Spleen (tissue), 11 donors: Measurements from ENCODE around the gene MINAR1. TPM values are rescaled to one million over a fixed set of nuclear protein-coding genes. Genes with fewer than 3 reads are reported as not detected.

Experiments
- DNase-seq: peaks from one replicate; pipeline ENCODE4 v3.0.0-alpha.2; 2020
- H3K27ac ChIP-seq, 8 donors: fragments of 200-600 bp; sonication (generic) in 7 of 8; 1 replicate in 4 of 8; 2 replicates in 4 of 8; pipeline versions ENCODE4 v1.5.0 to v1.8.0; 2016 to 2021; ENCODE audit warnings: inconsistent platforms in 4 of 8, mild to moderate bottlenecking in 4 of 8, moderate library complexity in 1 of 8
- H3K27me3 ChIP-seq, 7 donors: fragments of 200-600 bp; sonication (generic) in 6 of 7; replicated peaks in 1 of 7; 1 replicate in 4 of 7; 2 replicates in 3 of 7; pipeline versions ENCODE4 v1.5.0 to v1.8.0; 2016 to 2021; ENCODE audit warnings: inconsistent platforms in 3 of 7, mild to moderate bottlenecking in 1 of 7
- H3K36me3 ChIP-seq, 6 donors: fragments of 200-600 bp; sonication (generic) in 5 of 6; 1 replicate in 4 of 6; 2 replicates in 2 of 6; pipeline versions ENCODE4 v1.5.0 to v1.8.0; 2016 to 2021; ENCODE audit warnings: inconsistent platforms in 2 of 6
- H3K4me1 ChIP-seq, 6 donors: fragments of 200-600 bp; sonication (generic) in 5 of 6; 1 replicate in 3 of 6; 2 replicates in 3 of 6; pipeline versions ENCODE4 v1.5.0 to v1.8.0; 2016 to 2021; ENCODE audit warnings: inconsistent platforms in 3 of 6
- H3K4me3 ChIP-seq, 8 donors: fragments of 200-600 bp; sonication (generic) in 7 of 8; 1 replicate in 4 of 8; 2 replicates in 4 of 8; pipeline versions ENCODE4 v1.5.0 to v1.8.0; 2016 to 2021; ENCODE audit warnings: inconsistent platforms in 4 of 8, mild to moderate bottlenecking in 4 of 8, moderate library complexity in 2 of 8
- H3K9me3 ChIP-seq, 8 donors: fragments of 200-600 bp; sonication (generic) in 7 of 8; 1 replicate in 4 of 8; 2 replicates in 4 of 8; pipeline versions ENCODE4 v1.5.0 to v1.8.0; 2016 to 2021; ENCODE audit warnings: inconsistent platforms in 4 of 8
- POLR2A ChIP-seq, 3 donors: fragments of 450-650 bp; IDR thresholded peaks; one replicate each; pipeline ENCODE4 v1.5.1; 2017; ENCODE audit warnings: antibody characterized with exemption in 3 of 3, mild to moderate bottlenecking in 1 of 3
- POLR2AphosphoS5 ChIP-seq, 3 donors: sonication (generic); formaldehyde crosslinking; IDR thresholded peaks; one replicate each; pipeline ENCODE4 v1.5.1; 2017; ENCODE audit warnings: antibody characterized with exemption in 3 of 3
- WGBS, 5 donors: extraction: QIAGEN DNeasy Blood & Tissue Kit in 3 of 5; methylation state at CpG; one replicate each; pipeline versions ENCODE4 v1.1.5 to v1.1.7; 2013 to 2018; 5-methylcytosine and 5-hydroxymethylcytosine counted together
- intact Hi-C: fragments of 100-400 bp; cut with DNase I; formaldehyde crosslinking; loops from one replicate; pipeline ENCODE4 v1.15.0; 2023; ENCODE audit warnings: low total_unique reads
- polyA plus RNA-seq, 3 donors: library from polyadenylated mRNA; stranded (reverse); fragments of 200-250 nt; gene quantifications; one replicate each; pipeline ENCODE4 v1.2.1, GENCODE V29; 2013
- total RNA-seq, 7 donors: library from RNA; depleted of rRNA in 3 of 7; stranded (reverse); fragments of >200 nt in 3 of 7; fragmentation: NEBNext Ultra II Directional in 4 of 7; extraction: Animal tissue kit (Norgen Biotek cat#: 25700) in 4 of 7; gene quantifications; one replicate each; pipeline versions ENCODE4 v1.1.0 to v1.2.1, GENCODE V29; 2016 to 2021
- TF ChIP-seq, protein P1 (sequence below), 11 experiments: fragments of 200-600 bp in 7 of 11; fragments of 450-650 bp in 4 of 11; sonication (generic) in 4 of 11; IDR thresholded peaks in 8 of 11; conservative IDR thresholded peaks in 3 of 11; 1 replicate in 7 of 11; 2 replicates in 4 of 11; pipeline versions ENCODE4 v1.4.0 to v1.8.0; 2016 to 2021; ENCODE audit warnings: antibody characterized with exemption in 11 of 11, inconsistent platforms in 4 of 11, mild to moderate bottlenecking in 1 of 11
- donor health status: healthy with polysubstance abuse.
- donor health status: DM: no; HTN: no; CAD: no; lungs with moderate emphysema.
- donor health status: DM: no; HTN: no; CAD: no.
- donor health status: Bipolar disorder and iron deficiency.
- donor health status: healthy.
- donor health status: DM: no; HTN: no; CAD: no.
- donor health status: DM: yes; HTN: yes; CAD: no.

Gene MINAR1
- total and polyA plus RNA-seq, 10 donors = 0.15 to 1.6 (median 0.73) TPM

DNA sequence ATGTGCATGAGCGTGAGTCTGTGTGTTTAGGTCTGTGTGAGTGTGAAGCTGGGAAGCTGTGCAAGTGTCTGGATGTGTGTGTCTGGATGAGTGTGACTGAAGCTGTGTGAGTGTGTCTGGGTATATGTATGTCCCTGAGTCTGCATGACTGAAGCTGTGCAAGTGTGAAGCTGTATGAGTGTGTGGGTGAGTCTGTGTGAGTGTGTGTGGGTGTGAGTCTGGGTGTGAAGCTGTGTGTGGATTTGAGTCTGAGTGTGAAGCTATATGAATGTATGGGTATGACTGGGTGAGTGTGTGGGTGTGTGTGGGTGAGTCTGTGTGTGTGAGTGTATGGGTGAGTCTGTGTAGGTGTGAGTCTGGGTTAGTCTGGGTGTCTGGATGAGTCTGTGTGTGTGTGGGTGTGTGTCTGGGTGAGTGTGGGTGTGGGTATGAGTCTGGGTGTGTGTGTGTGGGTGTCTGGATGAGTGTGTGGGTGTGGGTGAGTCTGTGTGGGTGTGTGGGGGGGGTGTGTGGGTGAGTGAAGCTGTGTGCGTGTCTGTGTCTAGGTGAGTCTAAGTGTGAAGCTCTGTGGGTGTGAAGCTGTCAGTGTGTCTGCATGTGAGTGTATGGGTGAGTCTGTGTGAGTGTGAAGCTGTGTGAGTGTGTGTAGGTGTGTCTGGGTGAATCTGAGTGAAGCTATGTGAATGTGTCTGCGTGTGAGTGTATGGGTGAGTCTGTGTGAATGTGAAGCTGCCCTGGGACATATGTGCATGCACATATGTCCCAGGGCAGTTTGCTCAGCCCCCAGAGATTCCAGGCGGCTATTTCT lies 20.3 kb downstream of the MINAR1 start:
- TF ChIP-seq POLR2AphosphoS5 (IDR thresholded peaks at IDR 0.05) = no peak
- Histone ChIP-seq H3K27me3 (peaks cover 0 to 31% (median 0%) of the 10 kb centered on the region in 7 donors), H3K4me3 (no peak overlapping the region), H3K9me3 (peaks cover 0 to 4% (median 2%) of the 10 kb centered on the region in 8 donors), H3K27ac (no peak overlapping the region), H3K36me3 (no peaks in the 10 kb centered on the region), H3K4me1 (no peaks in the 10 kb centered on the region)
- intact Hi-C loops = no loop called here
- WGBS, 5 donors = 80 to 91% (median 87%) methylated on average over 4 of the region's 4 CpGs
- no peak for DNase-seq

DNA sequence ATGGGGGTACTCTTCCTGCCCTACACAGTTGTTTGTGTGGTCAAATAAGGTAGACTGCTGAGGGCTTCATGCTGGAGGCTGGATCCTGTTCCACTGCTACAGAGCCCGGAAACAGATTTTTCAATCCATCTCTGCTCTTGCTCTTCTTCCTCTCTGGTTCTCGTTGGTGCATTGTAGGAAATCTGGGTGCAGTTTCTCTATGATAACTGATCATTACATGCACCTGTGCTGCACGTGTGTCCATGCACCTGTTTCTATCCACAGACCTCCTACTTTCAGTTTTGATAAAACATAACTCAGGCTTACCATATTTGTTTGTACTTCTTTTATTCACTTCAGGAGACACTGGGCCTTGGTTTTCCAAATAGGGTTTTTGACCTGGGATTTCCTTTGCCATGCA lies 21.3 kb downstream of the MINAR1 start:
- Histone ChIP-seq H3K36me3 (no peaks in the 10 kb centered on the region), H3K9me3 (no peaks in the 10 kb centered on the region), H3K4me1 (no peaks in the 10 kb centered on the region), H3K4me3 (no peak overlapping the region), H3K27ac (no peak overlapping the region), H3K27me3 (peaks cover 0 to 31% (median 0%) of the 10 kb centered on the region in 7 donors)
- TF ChIP-seq POLR2A (IDR thresholded peaks at IDR 0.05) (no peak), POLR2AphosphoS5 (IDR thresholded peaks at IDR 0.05) (no peak)
- TF ChIP-seq, protein P1, sequence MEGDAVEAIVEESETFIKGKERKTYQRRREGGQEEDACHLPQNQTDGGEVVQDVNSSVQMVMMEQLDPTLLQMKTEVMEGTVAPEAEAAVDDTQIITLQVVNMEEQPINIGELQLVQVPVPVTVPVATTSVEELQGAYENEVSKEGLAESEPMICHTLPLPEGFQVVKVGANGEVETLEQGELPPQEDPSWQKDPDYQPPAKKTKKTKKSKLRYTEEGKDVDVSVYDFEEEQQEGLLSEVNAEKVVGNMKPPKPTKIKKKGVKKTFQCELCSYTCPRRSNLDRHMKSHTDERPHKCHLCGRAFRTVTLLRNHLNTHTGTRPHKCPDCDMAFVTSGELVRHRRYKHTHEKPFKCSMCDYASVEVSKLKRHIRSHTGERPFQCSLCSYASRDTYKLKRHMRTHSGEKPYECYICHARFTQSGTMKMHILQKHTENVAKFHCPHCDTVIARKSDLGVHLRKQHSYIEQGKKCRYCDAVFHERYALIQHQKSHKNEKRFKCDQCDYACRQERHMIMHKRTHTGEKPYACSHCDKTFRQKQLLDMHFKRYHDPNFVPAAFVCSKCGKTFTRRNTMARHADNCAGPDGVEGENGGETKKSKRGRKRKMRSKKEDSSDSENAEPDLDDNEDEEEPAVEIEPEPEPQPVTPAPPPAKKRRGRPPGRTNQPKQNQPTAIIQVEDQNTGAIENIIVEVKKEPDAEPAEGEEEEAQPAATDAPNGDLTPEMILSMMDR (IDR thresholded peaks at IDR 0.05 in 8 of 11, conservative IDR thresholded peaks at IDR 0.05 in 3 of 11) = no peak
- WGBS, 5 donors = 68 to 82% (median 75%) methylated on average over 3 of the region's 3 CpGs
- intact Hi-C loops = no loop called here
- no peak for DNase-seq

DNA sequence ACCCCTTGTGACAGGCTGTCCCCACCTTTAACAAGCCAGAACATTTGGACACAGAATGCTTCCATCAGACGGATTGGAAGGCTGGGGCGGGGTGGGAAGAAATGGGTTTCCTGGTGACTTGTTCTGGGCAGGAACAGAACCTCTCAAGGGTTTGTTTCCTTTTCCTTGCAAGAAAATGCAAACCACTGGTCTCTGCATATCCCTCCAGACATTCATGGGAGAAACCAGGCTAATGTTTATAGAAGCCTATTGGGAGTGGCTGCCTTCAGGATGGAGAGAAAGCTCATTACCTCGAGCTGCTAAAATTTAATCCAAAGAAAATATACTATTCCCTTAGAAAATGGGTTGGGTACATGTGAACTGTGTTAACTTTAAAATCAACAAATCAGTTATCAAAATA lies 21.9 kb downstream of the MINAR1 start:
- H3K27me3 ChIP-seq = peaks cover 0 to 27% (median 0%) of the 10 kb centered on the region in 7 donors
- DNase-seq = no peak
- no peak overlapping the region for H3K4me3 ChIP-seq
- no peaks in the 10 kb centered on the region for H3K4me1 ChIP-seq
- TF ChIP-seq, protein P1 (IDR thresholded peaks at IDR 0.05 in 8 of 11, conservative IDR thresholded peaks at IDR 0.05 in 3 of 11) = no peak
- no peak for TF ChIP-seq POLR2AphosphoS5 (IDR thresholded peaks at IDR 0.05)
- no peak for TF ChIP-seq POLR2A (IDR thresholded peaks at IDR 0.05)
- H3K9me3 ChIP-seq = no peaks in the 10 kb centered on the region
- WGBS, 5 donors = 57 to 76% (median 67%) methylated on average over 3 of the region's 3 CpGs
- no peaks in the 10 kb centered on the region for H3K36me3 ChIP-seq
- H3K27ac ChIP-seq = no peak overlapping the region
- intact Hi-C loops = no loop called here

DNA sequence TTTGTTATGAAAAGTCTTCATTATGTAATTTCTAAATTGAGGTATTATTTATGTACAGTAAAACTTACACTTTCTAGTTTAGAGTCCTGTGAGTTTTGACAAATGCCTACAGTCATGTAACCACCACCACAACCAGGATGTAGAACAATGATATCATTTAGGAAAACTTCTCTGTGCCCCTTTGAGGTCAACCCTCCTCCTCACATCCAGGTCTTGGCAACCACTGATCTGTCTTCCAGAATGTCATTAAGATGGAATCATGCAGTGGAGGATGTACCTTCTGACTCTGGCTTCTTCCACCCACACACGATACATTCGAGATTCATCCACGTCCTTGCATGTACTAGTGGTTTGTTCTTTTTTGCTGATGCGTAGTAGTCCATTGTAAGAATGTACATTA lies 23.2 kb downstream of the MINAR1 start:
- Histone ChIP-seq H3K4me1 (no peaks in the 10 kb centered on the region), H3K27ac (no peak overlapping the region), H3K27me3 (peaks cover 0 to 14% (median 0%) of the 10 kb centered on the region in 7 donors), H3K4me3 (no peak overlapping the region), H3K9me3 (no peaks in the 10 kb centered on the region), H3K36me3 (no peaks in the 10 kb centered on the region)
- DNase-seq = no peak
- intact Hi-C loops = no loop called here
- TF ChIP-seq POLR2A (IDR thresholded peaks at IDR 0.05) = no peak
- no peak for TF ChIP-seq POLR2AphosphoS5 (IDR thresholded peaks at IDR 0.05)
- TF ChIP-seq, protein P1 (IDR thresholded peaks at IDR 0.05 in 8 of 11, conservative IDR thresholded peaks at IDR 0.05 in 3 of 11) = no peak
- 88 to 99% (median 93%) methylated on average over 4 of the region's 4 CpGs for WGBS, 5 donors
